D341Med (cell line): ENCODE data around the gene SLC25A48.

ENCODE experiments used
- DNase-seq: peaks from one replicate; pipeline ENCODE4 v3.0.0; 2012; ENCODE audit warnings: low spot score

Gene SLC25A48, protein sequence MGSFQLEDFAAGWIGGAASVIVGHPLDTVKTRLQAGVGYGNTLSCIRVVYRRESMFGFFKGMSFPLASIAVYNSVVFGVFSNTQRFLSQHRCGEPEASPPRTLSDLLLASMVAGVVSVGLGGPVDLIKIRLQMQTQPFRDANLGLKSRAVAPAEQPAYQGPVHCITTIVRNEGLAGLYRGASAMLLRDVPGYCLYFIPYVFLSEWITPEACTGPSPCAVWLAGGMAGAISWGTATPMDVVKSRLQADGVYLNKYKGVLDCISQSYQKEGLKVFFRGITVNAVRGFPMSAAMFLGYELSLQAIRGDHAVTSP

DNA sequence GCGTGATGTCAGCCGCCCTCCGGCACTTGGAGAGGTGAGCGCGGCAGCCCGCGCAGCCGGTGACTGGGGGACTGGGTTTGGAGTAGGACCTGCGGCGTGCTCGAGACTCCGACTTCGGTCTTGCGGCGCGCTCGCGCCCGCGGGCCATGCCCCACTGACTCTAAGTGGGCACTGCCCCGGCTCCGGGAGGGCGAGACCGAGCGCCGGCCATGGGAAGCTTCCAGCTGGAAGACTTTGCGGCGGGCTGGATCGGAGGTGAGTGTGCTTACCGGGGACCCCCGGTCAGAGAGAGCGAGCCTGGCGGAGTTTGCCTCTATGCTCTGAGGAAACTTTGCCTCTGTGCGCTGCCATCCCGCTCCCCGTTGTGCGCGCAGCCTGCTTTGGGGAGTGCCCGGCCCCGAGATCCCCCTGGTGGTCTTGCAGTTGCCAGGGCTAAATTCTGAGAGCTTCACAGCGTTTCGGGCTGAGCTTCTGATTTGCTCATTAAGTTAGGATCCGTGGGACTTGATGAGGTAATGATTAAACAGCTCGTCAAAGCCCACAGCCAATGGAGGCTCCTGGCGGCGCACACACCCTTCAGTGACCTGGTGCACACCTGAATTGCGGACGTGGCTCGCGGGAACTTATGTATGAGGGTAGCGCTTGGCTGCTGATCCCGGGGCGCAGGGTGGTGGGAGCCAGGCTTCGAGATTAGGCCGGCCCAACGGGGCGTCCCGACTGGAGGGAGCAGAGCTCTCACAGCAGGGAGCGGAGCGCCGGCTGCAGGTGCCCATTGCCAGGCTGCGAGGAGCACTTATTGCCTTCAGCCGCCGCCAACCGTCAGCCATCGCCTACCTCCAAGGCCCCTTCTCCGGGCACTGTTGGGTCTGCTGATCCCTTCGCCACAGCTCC lies at the start of gene SLC25A48:
Gene SLC25A48, plus strand, starts transcription at position 25 of the 891 bp plus-strand sequence. Its CDS starts 185 bp downstream, at position 210.
- peak; percentile 87 for DNase-seq

DNA sequence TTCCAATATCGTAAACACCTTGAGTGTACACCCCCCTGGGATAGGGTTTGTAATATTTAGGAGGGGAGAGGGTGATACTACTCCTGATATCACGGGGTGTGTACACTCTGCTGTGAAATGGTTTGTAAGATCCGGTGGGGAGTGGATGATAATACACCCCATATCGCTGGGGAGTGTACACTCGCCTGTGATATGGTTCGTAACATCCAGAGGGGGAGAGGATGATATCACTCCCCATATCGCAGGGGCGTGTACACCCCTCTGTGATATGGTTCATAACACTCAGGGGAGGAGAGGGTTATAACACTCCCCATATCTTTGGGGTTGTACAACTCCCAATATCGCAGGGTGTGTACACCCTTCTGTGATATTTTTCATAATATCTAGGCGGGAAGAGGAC lies 33.8 kb upstream of the SLC25A48 start:
- DNase-seq: no peak

DNA sequence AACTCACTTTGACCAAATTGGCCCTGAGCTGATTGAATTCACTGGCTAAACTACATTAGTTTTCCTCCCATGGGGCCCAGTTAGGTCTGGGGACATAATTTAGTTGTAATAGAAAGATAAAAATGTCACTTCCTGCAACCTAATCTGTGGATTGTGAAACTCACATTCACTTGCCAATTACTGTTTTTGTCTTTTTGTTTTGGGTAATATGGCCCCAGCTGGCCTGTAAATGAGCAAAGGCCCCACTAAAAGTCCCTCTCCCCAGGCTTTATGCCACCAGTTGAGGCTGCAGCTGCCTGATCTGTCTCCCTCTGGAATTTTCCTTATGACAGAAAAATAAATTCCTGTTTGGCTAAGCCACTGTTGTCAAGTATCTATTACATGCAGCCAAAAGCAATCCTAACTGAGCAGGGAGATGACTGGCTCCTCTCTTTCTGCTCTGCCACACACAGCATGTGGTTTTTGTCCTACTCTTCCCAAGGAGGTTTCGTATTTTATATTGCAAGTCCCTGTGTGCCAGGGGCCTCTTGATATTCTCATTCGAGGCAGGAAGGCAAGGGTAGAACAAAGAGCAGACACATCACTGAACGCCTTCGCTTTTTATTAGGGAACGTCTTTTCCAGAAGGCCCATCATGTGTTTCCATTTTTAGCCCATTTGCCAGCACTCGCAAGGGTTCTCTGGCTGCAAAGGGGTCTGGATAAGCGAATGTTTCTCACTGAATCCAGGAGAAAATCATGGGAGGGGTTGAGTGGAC lies 24.1 kb upstream of the SLC25A48 start:
- DNase-seq: no peak

DNA sequence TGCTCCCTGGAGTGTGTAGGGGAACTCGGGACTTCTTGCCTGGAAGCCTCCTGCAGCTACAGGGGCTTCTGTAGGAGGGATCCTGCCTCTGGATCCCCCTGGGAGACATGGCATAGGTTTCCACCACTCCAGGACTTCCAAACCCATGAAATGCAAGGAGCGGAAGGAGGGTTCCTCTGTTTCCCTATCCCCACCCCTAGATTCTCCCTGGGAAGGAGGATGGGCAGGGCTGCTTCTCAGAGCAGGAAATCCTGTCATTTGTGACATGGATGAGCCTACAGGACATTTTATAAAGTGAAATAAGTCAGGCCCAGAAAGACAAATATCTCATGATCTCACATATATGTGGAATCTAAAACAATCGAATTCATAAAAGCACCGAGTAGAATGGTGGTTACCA lies 23.5 kb upstream of the SLC25A48 start:
- no peak for DNase-seq

DNA sequence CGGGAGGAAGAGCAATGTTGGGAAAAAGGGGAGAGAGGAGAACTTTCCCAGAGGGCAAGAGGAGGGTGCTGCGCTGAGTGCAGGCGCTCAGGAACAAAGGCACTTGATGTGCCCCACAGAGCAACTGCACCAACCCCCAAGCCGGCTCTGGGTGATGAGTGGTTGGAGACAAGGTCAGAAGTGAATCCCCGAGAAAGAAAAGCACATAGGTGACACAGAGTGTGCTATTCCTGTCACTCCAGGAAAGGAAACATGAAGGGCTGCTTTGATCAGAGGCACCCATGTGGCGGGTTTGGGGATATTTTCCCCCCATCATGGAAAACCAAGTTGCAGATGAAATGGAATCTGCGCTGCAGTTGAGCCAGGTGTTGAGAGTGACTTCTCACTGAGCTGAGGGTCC lies 20.7 kb upstream of the SLC25A48 start:
- DNase-seq: no peak

DNA sequence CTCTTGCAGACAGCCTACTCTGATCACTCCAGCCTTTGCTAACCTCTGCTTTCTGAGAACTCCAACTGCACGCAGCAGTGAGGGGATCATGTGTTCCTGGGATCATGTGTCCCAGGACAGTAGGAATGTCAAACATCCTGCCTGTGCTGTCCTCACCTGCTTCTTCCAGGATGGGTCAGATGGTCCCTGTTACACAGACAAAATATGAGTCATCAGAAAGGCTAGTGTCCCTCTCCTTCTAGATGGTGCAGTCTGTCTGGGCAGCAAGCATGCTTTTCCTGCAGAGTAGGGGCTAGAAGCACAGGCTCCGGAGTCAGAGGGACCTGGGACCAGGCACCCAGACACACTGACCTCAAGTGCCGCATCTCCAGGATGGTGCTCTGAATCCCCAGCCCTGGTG lies 20.1 kb upstream of the SLC25A48 start:
- no peak for DNase-seq

DNA sequence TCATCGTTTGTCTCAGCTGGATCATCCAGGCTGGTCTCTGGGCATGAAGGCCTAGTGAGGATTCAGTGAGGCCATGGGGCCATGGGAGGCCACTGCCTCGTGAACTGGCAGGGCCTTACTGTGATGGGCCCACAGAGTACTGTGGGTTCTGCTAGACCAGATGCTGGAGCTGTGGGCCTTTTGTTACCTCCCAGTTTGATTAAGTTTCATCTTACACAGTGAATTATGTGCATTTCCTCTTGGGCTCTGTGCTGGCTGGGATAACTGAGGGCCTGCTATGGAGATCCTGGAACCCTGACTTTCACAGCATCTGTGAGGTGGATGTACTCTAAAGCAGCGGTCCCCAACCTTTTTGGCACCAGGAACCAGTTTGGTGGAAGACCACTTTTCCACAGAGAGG lies 19.7 kb upstream of the SLC25A48 start:
- no peak for DNase-seq

DNA sequence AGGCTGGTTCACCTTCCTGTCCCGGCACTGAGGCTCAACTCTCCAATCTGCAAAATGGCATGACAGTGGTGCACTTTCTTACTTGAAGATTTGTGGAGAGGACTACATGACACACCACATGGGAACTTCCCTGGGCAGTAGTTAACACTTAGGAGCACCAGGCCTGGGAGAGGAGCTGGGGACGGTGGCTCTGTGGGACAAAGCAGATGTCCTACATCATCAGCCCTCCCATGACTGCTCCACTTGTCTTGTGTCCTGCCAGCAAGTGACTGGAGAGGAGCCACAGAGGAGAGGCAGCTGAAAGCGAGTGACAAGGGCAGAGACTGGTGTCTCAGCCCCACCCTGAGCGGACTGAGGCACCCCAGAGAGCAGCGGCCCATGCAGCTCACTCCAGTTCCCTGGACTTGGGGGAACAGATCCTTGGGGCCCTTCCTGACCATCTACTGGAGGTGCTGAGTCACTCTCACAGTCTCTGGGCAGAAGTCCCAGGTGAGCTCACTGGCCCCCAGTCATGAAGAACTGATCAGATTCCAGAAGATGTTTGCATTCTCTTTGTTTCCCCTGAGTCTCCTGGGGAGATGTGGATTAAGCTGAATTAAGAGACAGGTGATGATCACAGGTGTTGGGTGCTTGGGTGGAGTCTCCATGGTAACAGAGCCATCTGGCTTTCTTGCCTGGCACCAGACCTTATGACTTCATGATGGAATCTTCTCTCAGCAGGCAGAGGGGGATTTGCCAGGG lies 13.2 kb upstream of the SLC25A48 start:
- no peak for DNase-seq

DNA sequence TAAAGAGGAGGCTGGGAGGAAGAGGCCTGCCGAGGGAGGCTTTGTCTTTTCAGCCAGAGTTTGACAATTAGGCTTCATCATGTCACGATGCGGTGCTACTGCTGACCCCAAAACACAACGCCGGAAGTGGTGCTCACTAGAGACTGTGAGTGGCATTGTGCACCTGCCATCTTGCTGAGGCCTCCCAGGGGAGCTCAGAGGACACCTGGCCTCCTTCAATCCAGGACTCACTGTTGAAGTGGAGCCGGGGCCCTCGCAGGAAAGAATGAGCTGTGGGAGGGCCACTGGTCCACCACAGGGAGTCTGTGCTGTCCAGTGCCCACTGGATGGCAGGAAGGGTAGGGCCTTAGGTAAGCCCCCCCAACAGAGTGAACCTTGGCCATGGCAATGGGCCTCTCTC lies 12.7 kb upstream of the SLC25A48 start:
- DNase-seq: peak; percentile 18

DNA sequence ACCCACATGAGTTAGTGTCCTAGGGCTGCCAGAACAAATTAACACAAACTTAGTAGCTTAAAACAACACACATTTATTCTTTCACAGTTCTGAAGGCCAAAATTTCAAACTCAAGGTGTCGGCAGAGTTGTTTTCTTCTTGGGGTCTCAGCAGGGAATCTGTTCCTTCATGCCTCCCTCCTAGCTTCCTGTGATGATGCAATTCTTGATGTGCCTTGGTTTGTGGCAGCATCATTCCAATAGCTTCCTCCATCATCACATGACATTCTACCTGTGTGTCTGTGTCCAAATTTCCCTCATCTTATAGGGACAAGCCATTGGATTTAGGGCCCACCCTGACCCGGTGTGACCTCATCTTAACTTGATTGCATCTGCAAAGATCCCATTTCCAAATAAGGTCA lies 12.2 kb upstream of the SLC25A48 start:
- no peak for DNase-seq

DNA sequence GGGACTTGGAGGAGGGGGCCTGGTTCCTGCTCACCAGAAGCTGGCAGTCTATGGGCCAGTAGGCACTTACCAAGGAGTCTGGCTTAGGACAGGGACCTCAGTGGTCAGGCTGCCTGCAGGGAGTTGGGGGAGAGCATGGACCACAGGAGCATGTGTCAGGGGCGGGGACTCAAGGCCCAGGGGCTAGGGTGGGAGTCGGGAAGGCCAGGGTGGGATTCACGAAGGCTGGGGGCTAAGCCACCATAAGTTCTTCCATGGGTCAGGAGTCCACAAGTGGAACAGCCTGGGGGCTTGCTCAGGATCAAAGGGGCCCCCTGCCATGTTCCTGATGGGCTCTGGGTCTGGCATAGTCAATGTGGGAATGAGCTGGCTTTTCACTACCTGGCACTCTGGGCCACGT lies 11.5 kb upstream of the SLC25A48 start:
- no peak for DNase-seq

DNA sequence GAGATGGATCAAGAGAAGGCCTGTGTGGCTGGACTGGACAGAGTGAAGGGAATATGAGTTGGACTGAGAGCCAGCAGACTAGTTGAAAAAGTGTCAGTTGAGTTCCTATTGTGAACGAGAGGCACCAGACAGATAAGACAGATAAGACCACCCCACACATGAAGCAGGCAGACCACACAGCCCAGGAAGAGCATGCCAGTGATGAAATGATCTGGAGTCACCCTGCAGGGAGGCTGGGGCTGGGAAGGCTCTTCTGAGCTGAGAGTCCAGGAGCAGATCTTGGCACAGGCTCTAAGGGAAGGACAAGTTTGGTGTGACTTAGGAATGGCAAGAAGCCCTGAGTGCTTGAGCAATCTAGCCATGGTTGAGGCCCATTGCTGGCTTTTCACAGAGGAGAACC lies 10.6 kb upstream of the SLC25A48 start:
- DNase-seq: no peak

DNA sequence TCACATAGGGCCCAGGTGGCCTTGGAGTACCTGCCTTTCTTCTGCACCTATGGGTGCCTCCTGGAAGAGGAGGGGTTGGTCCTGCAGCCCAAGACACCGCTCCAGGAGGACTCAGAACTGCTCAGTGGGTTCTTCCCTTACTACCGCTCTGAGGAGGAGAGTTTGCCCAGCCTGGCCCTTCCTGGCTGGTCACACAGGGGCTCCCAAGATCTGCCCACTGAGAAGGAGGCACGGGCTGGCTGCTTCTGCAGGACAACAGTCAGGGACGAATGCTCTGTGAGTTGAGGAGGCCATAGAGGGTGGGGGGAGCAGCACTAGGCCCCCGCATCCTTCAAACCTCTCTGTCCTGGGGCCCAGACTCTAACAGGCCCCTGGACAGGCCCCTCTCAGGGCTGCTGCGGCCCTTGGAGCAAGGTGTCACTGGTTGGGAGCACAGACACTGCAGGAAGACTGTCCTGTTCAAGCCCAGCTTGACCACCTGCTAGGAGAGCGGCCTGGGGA lies 9.9 kb upstream of the SLC25A48 start:
- DNase-seq: no peak

DNA sequence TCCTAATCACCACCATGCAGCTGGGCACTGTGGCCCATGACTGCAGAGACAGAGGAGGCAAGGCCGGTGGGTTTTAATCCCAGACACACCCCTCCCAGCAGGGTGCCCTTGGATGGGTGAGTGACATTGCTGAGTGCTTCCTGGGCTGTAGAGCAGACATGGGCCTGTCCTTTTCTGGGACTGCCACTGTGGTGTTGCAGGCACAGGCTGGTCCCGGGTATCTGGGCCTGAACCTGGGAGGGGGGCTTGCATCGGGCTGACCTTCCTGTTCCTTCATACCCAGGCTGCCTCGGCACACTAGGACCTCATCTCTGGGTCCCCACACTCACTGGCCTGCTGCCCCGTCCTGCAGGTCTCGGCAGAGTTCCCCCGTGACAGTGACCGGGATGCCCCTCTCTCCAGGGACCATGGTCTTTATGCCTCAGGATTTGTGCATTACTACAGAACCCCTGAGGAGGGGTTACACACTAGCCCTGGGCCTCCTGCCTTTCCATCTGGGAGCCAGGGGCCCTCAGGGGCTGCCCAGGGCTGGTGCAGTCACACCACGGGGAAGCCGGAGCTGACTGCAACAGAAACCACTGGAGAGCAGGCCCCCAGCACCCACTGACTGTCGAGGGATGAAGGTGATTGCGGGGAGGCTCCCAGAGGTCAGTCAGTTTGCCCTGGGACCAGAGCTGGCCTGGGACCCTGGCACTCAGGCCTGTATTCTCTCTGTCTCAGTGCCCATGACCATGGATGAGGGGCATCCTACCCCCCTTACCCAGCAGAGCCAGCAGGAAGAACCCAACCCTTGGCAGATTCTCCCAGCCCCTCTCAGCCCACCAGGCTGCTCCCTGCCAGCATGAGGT lies 8.9 kb upstream of the SLC25A48 start:
- DNase-seq: no peak

DNA sequence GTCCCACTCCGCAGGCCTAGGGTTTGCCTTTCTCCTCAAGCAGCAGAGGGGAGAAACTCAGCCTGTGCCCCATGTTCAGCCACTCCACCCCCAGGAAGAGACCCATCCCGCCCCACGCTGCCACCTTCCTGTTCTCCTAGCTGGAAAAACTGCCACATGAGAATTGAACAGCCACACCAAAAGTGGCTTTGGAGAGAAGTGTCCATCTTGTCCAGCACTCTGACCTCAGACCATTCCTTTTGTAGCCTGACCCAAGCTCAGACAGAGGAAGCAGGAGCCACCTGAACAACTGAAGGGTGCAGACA lies 8.3 kb upstream of the SLC25A48 start:
- DNase-seq: no peak

DNA sequence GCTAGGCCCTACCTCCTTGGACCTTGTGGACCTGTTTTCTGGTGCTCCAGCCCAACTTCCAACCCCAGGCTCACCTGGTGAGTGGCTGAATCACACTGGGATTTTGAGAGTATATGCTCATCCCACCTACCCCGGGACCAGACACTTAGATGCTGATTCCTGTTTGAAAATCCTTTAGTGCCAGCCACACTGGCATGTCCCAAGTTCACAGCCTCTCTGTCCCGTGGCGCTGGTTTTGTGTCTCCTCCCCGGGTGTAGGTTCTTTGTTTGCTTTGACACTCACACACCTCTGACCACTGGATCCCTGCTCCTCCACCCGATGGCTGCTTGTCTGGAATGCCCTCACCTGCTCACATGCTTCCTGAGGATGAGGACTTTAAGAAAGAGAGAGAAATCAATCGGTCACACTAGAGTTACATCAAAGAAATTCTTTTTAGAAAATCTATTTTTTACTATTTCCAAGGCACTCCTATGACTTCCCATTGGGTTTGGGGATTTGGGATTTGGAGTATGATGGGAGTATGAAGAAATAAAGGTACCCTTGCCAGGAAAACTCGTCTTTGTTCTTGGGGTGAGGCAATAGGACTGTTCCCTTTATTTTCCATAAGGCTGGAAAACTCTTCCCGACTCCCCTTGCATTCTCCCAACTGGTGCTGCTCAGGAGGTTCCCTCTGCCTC lies 7.3 kb upstream of the SLC25A48 start:
- DNase-seq: no peak

DNA sequence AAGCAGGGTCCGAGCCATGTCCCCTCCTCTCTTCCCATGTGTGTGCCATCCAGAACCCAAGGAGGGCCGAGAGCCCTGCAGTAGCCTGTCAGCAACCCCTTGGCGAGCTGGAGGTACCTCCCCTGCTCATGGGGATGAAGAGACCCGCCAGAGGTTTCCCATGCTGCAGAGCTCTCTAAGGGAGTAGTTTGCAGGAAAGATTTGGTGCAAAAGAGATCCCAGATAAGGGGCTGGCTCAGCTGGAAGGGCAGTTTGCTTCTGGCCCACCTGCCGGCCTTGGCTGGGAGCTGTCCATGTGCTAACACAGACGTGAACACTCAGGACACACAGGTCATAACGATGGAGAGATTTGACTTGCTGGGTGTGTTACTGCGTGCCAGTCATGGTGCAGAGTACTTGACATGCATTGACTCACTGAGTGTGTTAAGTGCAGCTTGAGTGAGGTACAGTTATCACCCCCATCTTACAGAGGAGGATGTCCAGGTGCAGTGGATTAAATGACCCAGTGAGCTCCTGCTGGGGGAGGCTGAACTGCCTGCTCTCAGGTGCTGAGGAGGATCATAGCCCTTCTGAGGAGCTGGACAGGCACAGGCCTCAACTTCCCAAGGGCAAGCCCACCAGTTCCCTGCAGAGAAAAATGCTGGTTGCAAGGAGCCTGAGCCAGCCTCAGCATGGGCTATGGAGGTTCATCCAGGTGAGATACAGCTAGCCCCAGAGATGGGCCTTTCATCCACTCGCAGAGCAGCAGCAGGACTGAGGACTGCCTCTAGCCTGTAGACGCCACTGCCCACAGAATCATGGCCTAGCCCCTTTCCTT lies 6.3 kb upstream of the SLC25A48 start:
- no peak for DNase-seq

DNA sequence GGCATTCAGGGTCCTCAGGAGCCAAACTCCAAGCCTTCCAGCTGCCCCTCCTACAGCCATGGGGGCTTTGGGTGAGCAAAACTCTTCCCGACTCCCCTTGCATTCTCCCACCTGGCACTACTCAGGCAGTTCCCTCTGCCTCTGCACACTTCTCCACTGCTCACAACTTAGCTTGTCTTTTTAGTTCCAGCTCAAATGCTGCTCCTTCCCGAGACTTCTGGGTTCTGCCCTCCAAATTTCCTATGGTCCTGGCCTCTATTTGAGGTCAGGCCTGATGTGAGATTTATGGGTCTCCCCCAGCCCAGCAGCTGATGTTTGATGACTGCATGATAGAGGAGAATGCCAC lies 5.7 kb upstream of the SLC25A48 start:
- DNase-seq: no peak

DNA sequence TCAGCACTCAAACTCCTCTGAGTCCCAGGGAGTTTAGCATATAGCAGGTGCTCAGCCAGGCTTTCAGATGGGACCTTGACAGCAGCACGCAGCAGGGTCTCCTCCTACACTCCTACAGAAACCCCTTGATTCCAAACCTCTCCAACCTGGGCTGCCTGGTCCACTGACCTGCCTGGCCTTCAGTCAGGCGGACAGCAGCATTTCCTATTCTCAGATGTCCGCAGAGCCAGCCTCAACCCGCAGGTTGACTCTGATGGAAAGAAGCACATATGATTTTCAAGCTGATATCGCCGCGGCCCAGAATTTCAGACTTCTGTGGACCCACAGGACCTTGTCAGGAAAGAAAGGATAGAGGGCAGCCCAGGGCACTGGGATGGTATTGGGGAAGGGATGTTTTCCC lies 5.3 kb upstream of the SLC25A48 start:
- no peak for DNase-seq
